HG03378 (cell line): Measurements from ENCODE around the gene LATS2.
"Not testable (repeated sequence)": the region's sequence is repeated elsewhere in the genome, so short reads cannot be mapped to it uniquely, and the experiment has no call there.

Source experiments
- ATAC-seq: cut with Tn5 transposase; IDR thresholded peaks from one replicate; pipeline ENCODE4 v1.9.1; 2021; ENCODE audit warnings: mild to moderate bottlenecking, moderate library complexity; ENCODE audit not compliant: unreplicated experiment

The LATS2 gene

GRCh38 chr13:21075379-21076249 lies 14.2 kb upstream of the LATS2 start:
- no peak for ATAC-seq

GRCh38 chr13:21075011-21075378 lies 13.6 kb upstream of the LATS2 start:
- no peak for ATAC-seq

GRCh38 chr13:21074546-21074945 lies 13.2 kb upstream of the LATS2 start:
- no peak for ATAC-seq

- no peak for ATAC-seq
These were observed 10.5 kb upstream of the LATS2 start for GRCh38 chr13:21071924-21072323.

- no peak for ATAC-seq
These were observed 9.6 kb upstream of the LATS2 start for GRCh38 chr13:21071015-21071414.

- ATAC-seq = no peak
These were observed 8.2 kb upstream of the LATS2 start for GRCh38 chr13:21069561-21070004.

- ATAC-seq = no peak
These were observed 6.5 kb upstream of the LATS2 start for GRCh38 chr13:21067848-21068247.

- no peak for ATAC-seq
These were observed 5.6 kb upstream of the LATS2 start for GRCh38 chr13:21066946-21067345.

GRCh38 chr13:21065686-21066085 lies 4.3 kb upstream of the LATS2 start:
- no peak for ATAC-seq

GRCh38 chr13:21063031-21063430 lies 1.6 kb upstream of the LATS2 start:
- ATAC-seq = no peak

- ATAC-seq = no peak
These were observed 903 bp downstream of the LATS2 start for GRCh38 chr13:21060338-21061028.

GRCh38 chr13:21059641-21060337 lies 1.6 kb downstream of the LATS2 start:
- no peak for ATAC-seq

- ATAC-seq = no peak
These were observed 3.0 kb downstream of the LATS2 start for GRCh38 chr13:21058361-21058760.

GRCh38 chr13:21055511-21056045 lies 5.8 kb downstream of the LATS2 start:
- no peak for ATAC-seq

GRCh38 chr13:21055016-21055415 lies 6.4 kb downstream of the LATS2 start:
- no peak for ATAC-seq

GRCh38 chr13:21054313-21054712 lies 7.1 kb downstream of the LATS2 start:
- no peak for ATAC-seq

- no peak for ATAC-seq
These were observed 8.2 kb downstream of the LATS2 start for GRCh38 chr13:21053231-21053630.

GRCh38 chr13:21051675-21052074 lies 9.7 kb downstream of the LATS2 start:
- no peak for ATAC-seq

- no peak for ATAC-seq
These were observed 10.8 kb downstream of the LATS2 start for GRCh38 chr13:21050288-21051197.

- ATAC-seq = not testable (repeated sequence)
These were observed 11.7 kb downstream of the LATS2 start for GRCh38 chr13:21049731-21050130.
